ENCODE measurements around the gene TTPAL.

- TF ChIP-seq CTCF (IDR thresholded peaks at IDR 0.05) (no peak), POLR2AphosphoS5 (IDR thresholded peaks at IDR 0.05; ENCODE audit: insufficient read depth in 1 of 2, low read depth in 1 of 2) (no peak), POLR2A (IDR thresholded peaks at IDR 0.05) (no peak)
Measured at GRCh38 chr20:44429017-44429339, 46.7 kb upstream of the TTPAL start.
